Esophagus squamous epithelium (tissue), 4 donors: ENCODE measurements around the gene LIF.

Experiments
- CTCF ChIP-seq, 6 experiments: fragments of 450-650 bp in 4 of 6; fragments of 200-600 bp in 2 of 6; sonication (generic) in 2 of 6; IDR thresholded peaks; one replicate each; pipeline ENCODE4 v1.5.1; 2016 to 2019; ENCODE audit warnings: antibody characterized with exemption in 6 of 6, mild to moderate bottlenecking in 4 of 6, moderate library complexity in 4 of 6
- POLR2A ChIP-seq, 4 donors: fragments of 450-650 bp; IDR thresholded peaks; one replicate each; pipeline ENCODE4 v1.6.1; 2017; ENCODE audit warnings: antibody characterized with exemption in 4 of 4, mild to moderate bottlenecking in 4 of 4, moderate library complexity in 3 of 4

GRCh38 chr22:30233582-30233981, 13.0 kb downstream of the LIF start:
- no peak for TF ChIP-seq CTCF (IDR thresholded peaks at IDR 0.05)
- TF ChIP-seq POLR2A (IDR thresholded peaks at IDR 0.05): no peak
